H9 (cell line): Measurements from ENCODE around the gene STAG2. TPM values are rescaled to one million over a fixed set of nuclear protein-coding genes. Genes with fewer than 3 reads are reported as not detected.

Experiments
- DNase-seq: peaks from one replicate; pipeline ENCODE4 v3.0.0-alpha.2; 2017
- H2AFZ ChIP-seq: one replicate; pipeline ENCODE4 v1.6.1; 2013; ENCODE audit warnings: mild to moderate bottlenecking, low read length, control low read depth, moderate library complexity
- H2AK5ac ChIP-seq: 2 replicates; pipeline ENCODE4 v1.6.1; 2013; ENCODE audit warnings: low read length, control low read depth, mixed read lengths; ENCODE audit not compliant: insufficient read length
- H2BK120ac ChIP-seq: one replicate; pipeline ENCODE4 v1.6.1; 2013; ENCODE audit warnings: low read depth, mild to moderate bottlenecking, low read length, control low read depth, inconsistent platforms; ENCODE audit not compliant: poor library complexity, severe bottlenecking
- H2BK12ac ChIP-seq: 2 replicates; pipeline ENCODE4 v1.6.1; 2013; ENCODE audit warnings: low read length, control low read depth, mixed read lengths, low read depth; ENCODE audit not compliant: insufficient read length
- H2BK15ac ChIP-seq: 2 replicates; pipeline ENCODE4 v1.6.1; 2013; ENCODE audit warnings: low read depth, low read length, control low read depth
- H2BK20ac ChIP-seq: one replicate; pipeline ENCODE4 v1.6.1; 2013; ENCODE audit warnings: low read depth, mild to moderate bottlenecking, low read length, control low read depth, inconsistent platforms; ENCODE audit not compliant: poor library complexity, severe bottlenecking
- H2BK5ac ChIP-seq: 2 replicates; pipeline ENCODE4 v1.6.1; 2013; ENCODE audit warnings: low read length, control low read depth, mixed read lengths; ENCODE audit not compliant: insufficient read length
- H3K14ac ChIP-seq: 2 replicates; pipeline ENCODE4 v1.6.1; 2013; ENCODE audit warnings: low read length, control low read depth; ENCODE audit not compliant: insufficient read depth
- H3K18ac ChIP-seq: 2 replicates; pipeline ENCODE4 v1.6.1; 2013; ENCODE audit warnings: low read depth, mild to moderate bottlenecking, mixed read lengths, low read length, control low read depth; ENCODE audit not compliant: insufficient read length
- H3K23ac ChIP-seq: 2 replicates; pipeline ENCODE4 v1.6.1; 2013; ENCODE audit warnings: low read length, control low read depth, mixed read lengths, low read depth; ENCODE audit not compliant: insufficient read length
- H3K23me2 ChIP-seq: 2 replicates; pipeline ENCODE4 v1.6.1; 2013; ENCODE audit warnings: low read depth, mild to moderate bottlenecking, mixed read lengths, low read length, control low read depth; ENCODE audit not compliant: insufficient read length, poor library complexity, severe bottlenecking
- H3K27ac ChIP-seq: 2 replicates; pipeline ENCODE4 v1.5.1; 2013; ENCODE audit warnings: low read length, control low read depth, mixed read lengths, low read depth; ENCODE audit not compliant: insufficient read length
- H3K27me3 ChIP-seq: 2 replicates; pipeline ENCODE4 v1.6.1; 2013; ENCODE audit warnings: low read length, control low read depth, inconsistent platforms; ENCODE audit not compliant: insufficient read depth
- H3K4ac ChIP-seq: 2 replicates; pipeline ENCODE4 v1.6.1; 2013; ENCODE audit warnings: low read depth, mild to moderate bottlenecking, control low read depth, inconsistent platforms, low read length, moderate library complexity
- H3K4me1 ChIP-seq: 2 replicates; pipeline ENCODE4 v1.6.1; 2013; ENCODE audit warnings: low read length, control low read depth, inconsistent platforms; ENCODE audit not compliant: insufficient read depth
- H3K4me2 ChIP-seq: 2 replicates; pipeline ENCODE4 v1.6.1; 2013; ENCODE audit warnings: low read length, control low read depth, mixed read lengths; ENCODE audit not compliant: insufficient read length, insufficient read depth
- H3K56ac ChIP-seq: 2 replicates; pipeline ENCODE4 v1.6.1; 2013; ENCODE audit warnings: low read depth, mild to moderate bottlenecking, mixed read lengths, low read length, control low read depth; ENCODE audit not compliant: insufficient read length
- H3K79me1 ChIP-seq: 2 replicates; pipeline ENCODE4 v1.6.1; 2013; ENCODE audit warnings: low read depth, mild to moderate bottlenecking, moderate library complexity, low read length, control low read depth, inconsistent platforms; ENCODE audit not compliant: insufficient read depth, poor library complexity, severe bottlenecking
- H3K79me2 ChIP-seq: 2 replicates; pipeline ENCODE4 v1.6.1; 2013; ENCODE audit warnings: low read length, control low read depth, inconsistent platforms; ENCODE audit not compliant: insufficient read depth
- H3K9ac ChIP-seq: 2 replicates; pipeline ENCODE4 v1.6.1; 2013; ENCODE audit warnings: low read length, control low read depth, mixed read lengths; ENCODE audit not compliant: insufficient read length; ENCODE audit errors: extremely low read depth
- H3K9me3 ChIP-seq: one replicate; pipeline ENCODE4 v1.6.1; 2013; ENCODE audit warnings: low read depth, low read length, inconsistent platforms; ENCODE audit not compliant: control insufficient read depth
- H3T11ph ChIP-seq: one replicate; pipeline ENCODE4 v1.6.1; 2013; ENCODE audit warnings: mild to moderate bottlenecking, low read length, control low read depth, inconsistent platforms
- H4K20me1 ChIP-seq: one replicate; pipeline ENCODE4 v1.6.1; 2013; ENCODE audit not compliant: control insufficient read depth, insufficient read length, insufficient read depth
- H4K5ac ChIP-seq: 2 replicates; pipeline ENCODE4 v1.6.1; 2013; ENCODE audit warnings: low read depth, mild to moderate bottlenecking, mixed read lengths, low read length, control low read depth; ENCODE audit not compliant: insufficient read length
- H4K8ac ChIP-seq: replicated peaks from 2 replicates; pipeline ENCODE4 v1.6.1; 2013; ENCODE audit warnings: low read length, control low read depth, mixed read lengths, low read depth; ENCODE audit not compliant: insufficient read length
- H4K91ac ChIP-seq: 2 replicates; pipeline ENCODE4 v1.6.1; 2013; ENCODE audit warnings: low read depth, mild to moderate bottlenecking, moderate library complexity, mixed read lengths, low read length, control low read depth; ENCODE audit not compliant: insufficient read length
- H3K27ac Mint-ChIP-seq, 3 experiments: 2 replicates in 2 of 3; 3 replicates in 1 of 3; pipeline ENCODE4 v1.8.0; 2020 to 2021; ENCODE audit warnings: mixed read lengths in 3 of 3, mild to moderate bottlenecking in 1 of 3, moderate library complexity in 1 of 3
- H3K27me3 Mint-ChIP-seq: 2 replicates; pipeline ENCODE4 v1.8.0; 2021; ENCODE audit warnings: low read depth, mild to moderate bottlenecking, moderate library complexity, mixed read lengths
- H3K36me3 Mint-ChIP-seq, 3 experiments: 2 replicates in 2 of 3; 3 replicates in 1 of 3; pipeline ENCODE4 v1.8.0; 2020 to 2021; ENCODE audit warnings: low read depth in 3 of 3, mixed read lengths in 3 of 3; ENCODE audit not compliant: insufficient read depth in 1 of 3
- H3K4me1 Mint-ChIP-seq, 2 experiments: 2 replicates each; pipeline ENCODE4 v1.8.0; 2020; ENCODE audit warnings: mixed read lengths in 2 of 2
- H3K4me3 Mint-ChIP-seq, 2 experiments: 2 replicates in 1 of 2; 3 replicates in 1 of 2; pipeline ENCODE4 v1.8.0; 2020 to 2021; ENCODE audit warnings: mild to moderate bottlenecking in 2 of 2, mixed read lengths in 2 of 2, moderate library complexity in 1 of 2
- H3K9me3 Mint-ChIP-seq, 2 experiments: 2 replicates in 1 of 2; 3 replicates in 1 of 2; pipeline ENCODE4 v1.8.0; 2020; ENCODE audit warnings: mild to moderate bottlenecking in 2 of 2, mixed read lengths in 2 of 2, moderate library complexity in 1 of 2
- WGBS: extraction: QIAGEN DNeasy Blood & Tissue Kit; methylation state at CpG from one replicate; pipeline ENCODE4 v1.1.7; 2013; ENCODE audit warnings: missing lambda C conversion rate, low lambda C conversion rate, mixed read lengths; ENCODE audit not compliant: insufficient read length; ENCODE audit errors: extremely low coverage; 5-methylcytosine and 5-hydroxymethylcytosine counted together
- long read RNA-seq: library from polyadenylated mRNA; unstranded; transcript quantifications from one replicate; pipeline ENCODE4 v2.0.0, GENCODE V29; 2020
- total RNA-seq: library from RNA; stranded (reverse); gene quantifications from 2 replicates; pipeline ENCODE4 v1.2.1, GENCODE V29; 2021
- TF ChIP-seq, protein P1 (sequence below): fragments of 200-600 bp; sonication (generic); conservative IDR thresholded peaks from 3 replicates; pipeline ENCODE4 v1.8.0; 2021; ENCODE audit warnings: antibody characterized with exemption, mild to moderate bottlenecking

Gene STAG2
- total RNA-seq, result 80.0 and 81.6 TPM in 2 replicates
- long read RNA-seq, full-length matches to known transcripts, result 35 of 177 reads
- long read RNA-seq, partial matches to known transcripts, result 41 of 177 reads
- long read RNA-seq, other reads (novel, unspliced or antisense), result 101 of 177 reads

- H3K36me3 Mint-ChIP-seq, result peaks cover 10 to 14% (median 11%) of the 10 kb centered on the region in 3 experiments
- Histone ChIP-seq H4K91ac (peak within 1 kb of the TSS; percentile 99), H2BK15ac (no peak within 1 kb of the TSS), H2BK12ac (peak within 1 kb of the TSS; percentile 96), H3K9me3 (peaks cover 4% of the 10 kb centered on the region), H3K23ac (no peak within 1 kb of the TSS), H3K56ac (peak within 1 kb of the TSS; percentile 94), H4K5ac (peak within 1 kb of the TSS; percentile 93), H2AFZ (no peak within 1 kb of the TSS), H2AK5ac (no peak within 1 kb of the TSS), H2BK20ac (no peak within 1 kb of the TSS), H3K27me3 (no peaks in the 10 kb centered on the region), H3K9ac (peak within 1 kb of the TSS; percentile 97), H3K4me1 (no peaks in the 10 kb centered on the region), H3K23me2 (peaks cover 6% of the 10 kb centered on the region), H2BK5ac (peak within 1 kb of the TSS; percentile 90), H2BK120ac (peak within 1 kb of the TSS; percentile 99), H4K20me1 (no peaks in the 10 kb centered on the region), H3K14ac (peak within 1 kb of the TSS; percentile 99), H3K18ac (peak within 1 kb of the TSS; percentile 100), H3K27ac (peak within 1 kb of the TSS; percentile 99), H3K79me2 (peaks cover 20% of the 10 kb centered on the region; the same call in 1 of the 2 replicates), H3K4me2 (peak within 1 kb of the TSS; percentile 89), H3K79me1 (no peaks in the 10 kb centered on the region), H3K4ac (peak within 1 kb of the TSS; percentile 84; the same call in 1 of the 2 replicates), H4K8ac (peak within 1 kb of the TSS; percentile 40), H3T11ph (peak within 1 kb of the TSS; percentile 92)
- TF ChIP-seq, protein P1, sequence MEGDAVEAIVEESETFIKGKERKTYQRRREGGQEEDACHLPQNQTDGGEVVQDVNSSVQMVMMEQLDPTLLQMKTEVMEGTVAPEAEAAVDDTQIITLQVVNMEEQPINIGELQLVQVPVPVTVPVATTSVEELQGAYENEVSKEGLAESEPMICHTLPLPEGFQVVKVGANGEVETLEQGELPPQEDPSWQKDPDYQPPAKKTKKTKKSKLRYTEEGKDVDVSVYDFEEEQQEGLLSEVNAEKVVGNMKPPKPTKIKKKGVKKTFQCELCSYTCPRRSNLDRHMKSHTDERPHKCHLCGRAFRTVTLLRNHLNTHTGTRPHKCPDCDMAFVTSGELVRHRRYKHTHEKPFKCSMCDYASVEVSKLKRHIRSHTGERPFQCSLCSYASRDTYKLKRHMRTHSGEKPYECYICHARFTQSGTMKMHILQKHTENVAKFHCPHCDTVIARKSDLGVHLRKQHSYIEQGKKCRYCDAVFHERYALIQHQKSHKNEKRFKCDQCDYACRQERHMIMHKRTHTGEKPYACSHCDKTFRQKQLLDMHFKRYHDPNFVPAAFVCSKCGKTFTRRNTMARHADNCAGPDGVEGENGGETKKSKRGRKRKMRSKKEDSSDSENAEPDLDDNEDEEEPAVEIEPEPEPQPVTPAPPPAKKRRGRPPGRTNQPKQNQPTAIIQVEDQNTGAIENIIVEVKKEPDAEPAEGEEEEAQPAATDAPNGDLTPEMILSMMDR, result no peak
- peaks cover 25 to 74% of the 10 kb centered on the region in 2 experiments for H3K9me3 Mint-ChIP-seq
- peak within 1 kb of the TSS; percentile 99 to 100 (median 100) for H3K27ac Mint-ChIP-seq
- peak within 1 kb of the TSS; percentile 89 to 96 for H3K4me3 Mint-ChIP-seq
- WGBS, result no CpG with 5 or more reads among the region's 38 CpGs
- peaks cover 14 to 18% of the 10 kb centered on the region in 2 experiments for H3K4me1 Mint-ChIP-seq
- peaks cover 1% of the 10 kb centered on the region; the same call in 1 of the 2 replicates for H3K27me3 Mint-ChIP-seq
- peak; percentile 80 for DNase-seq
Observed at GRCh38 chrX:123961268-123962005, at the start of gene STAG2. Gene STAG2 (plus strand): TSS chrX:123961706. CDS start chrX:124022628, 60,922 bp downstream.
